K562 (cell line): ENCODE data around the gene AGBL1. TPM values are rescaled to one million over a fixed set of nuclear protein-coding genes. Genes with fewer than 3 reads are reported as not detected.

ENCODE experiments used
- CREM ChIP-seq: IDR thresholded peaks from 2 replicates; pipeline ENCODE4 v1.6.1; 2014; ENCODE audit warnings: antibody characterized with exemption, low read depth
- NCOA1 ChIP-seq: fragments of 450-650 bp; IDR thresholded peaks from 2 replicates; pipeline ENCODE4 v1.6.1; 2016; ENCODE audit warnings: low read depth
- NR2C2 ChIP-seq, 2 experiments: fragments of 200-800 bp in 1 of 2; sonication (Bioruptor generic) in 1 of 2; sonication (generic) in 1 of 2; formaldehyde crosslinking in 1 of 2; IDR thresholded peaks; 2 replicates each; pipeline versions ENCODE4 v1.6.1 to v1.8.0; 2016 to 2022; ENCODE audit warnings: mild to moderate bottlenecking in 1 of 2, missing compliant biosample characterization in 1 of 2, missing genetic modification characterization in 1 of 2, missing genetic modification reagents in 1 of 2
- RAD21 ChIP-seq, 2 experiments: fragments of 250-450 bp in 1 of 2; fragments of 450-650 bp in 1 of 2; sonication (Bioruptor Pico) in 1 of 2; formaldehyde crosslinking in 1 of 2; IDR thresholded peaks in 1 of 2; conservative IDR thresholded peaks in 1 of 2; 2 replicates each; pipeline versions ENCODE4 v1.4.0 to v1.8.0; 2020 to 2022; ENCODE audit warnings: mild to moderate bottlenecking in 2 of 2, moderate library complexity in 1 of 2
- RBM34 ChIP-seq: fragments of 200-400 bp; formaldehyde crosslinking; IDR thresholded peaks from 2 replicates; pipeline ENCODE4 v1.6.1; 2018; ENCODE audit warnings: low read length, borderline replicate concordance; ENCODE audit not compliant: insufficient read depth
- THRB ChIP-seq: fragments of 450-650 bp; formaldehyde crosslinking; conservative IDR thresholded peaks from 2 replicates; pipeline ENCODE4 v1.4.0; 2022; ENCODE audit warnings: mild to moderate bottlenecking, missing genetic modification characterization
- ZC3H11A ChIP-seq: IDR thresholded peaks from 2 replicates; pipeline ENCODE4 v1.6.1; 2012; ENCODE audit warnings: low read depth, low read length, improper control_type of control experiment
- ZFP30 ChIP-seq: fragments of 250-450 bp; sonication (Bioruptor Pico); IDR thresholded peaks from 2 replicates; pipeline ENCODE4 v1.8.0; 2022; ENCODE audit warnings: moderate library complexity, mild to moderate bottlenecking, inconsistent platforms, borderline replicate concordance
- ZFP91 ChIP-seq: sonication (generic); formaldehyde crosslinking; IDR thresholded peaks from 2 replicates; pipeline ENCODE4 v1.8.0; 2022; ENCODE audit warnings: mild to moderate bottlenecking, missing genetic modification reagents
- ZNF511 ChIP-seq: sonication (generic); formaldehyde crosslinking; IDR thresholded peaks from 2 replicates; pipeline ENCODE4 v1.8.0; 2022; ENCODE audit warnings: mild to moderate bottlenecking, missing genetic modification reagents
- polyA plus RNA-seq, 8 experiments: library from polyadenylated mRNA; depleted of rRNA in 4 of 8; stranded (reverse) in 5 of 8; unstranded in 3 of 8; fragments of >200 nt; fragmentation: Nextera tagmentation in 2 of 8; fragmentation: Illumina TruSeq in 1 of 8; extraction: Ambion mirVana in 2 of 8; extraction: Trizol in 1 of 8; gene quantifications; 2 replicates each; pipeline versions ENCODE4 v1.2.1 to v1.2.3, GENCODE V29; 2011 to 2014; ENCODE audit warnings: inconsistent platforms in 1 of 8, missing spikeins in 1 of 8
- total RNA-seq, 7 experiments: library from RNA; depleted of rRNA in 6 of 7; stranded (reverse); fragments of >200 nt in 6 of 7; fragmentation: Illumina TruSeq in 2 of 7; extraction: Trizol in 2 of 7; gene quantifications; 2 replicates each; pipeline versions ENCODE4 v1.2.1 to v1.2.3, GENCODE V29; 2011 to 2021; ENCODE audit warnings: low replicate concordance in 1 of 7

AGBL1 gene
- total and polyA plus RNA-seq, 9 of the 15 experiments (the other 6 are each of a cell fraction or from before 2014, with no cell fraction given): not detected

- TF ChIP-seq RAD21 (CRISPR knock-in tag; conservative IDR thresholded peaks at IDR 0.05 in 1 of 2, IDR thresholded peaks at IDR 0.05 in 1 of 2): no peak
- no peak for TF ChIP-seq CREM
- TF ChIP-seq RBM34: no peak
- no peak for TF ChIP-seq ZFP91 (CRISPR knock-in tag)
- TF ChIP-seq ZNF511 (CRISPR knock-in tag): no peak
- TF ChIP-seq ZFP30 (CRISPR knock-in tag): no peak
- TF ChIP-seq ZC3H11A: no peak
- no peak for TF ChIP-seq NCOA1
- TF ChIP-seq THRB: no peak
- no peak for TF ChIP-seq NR2C2 (CRISPR knock-in tag; IDR thresholded peaks at IDR 0.05)
- no peak for TF ChIP-seq NR2C2 (tag; IDR thresholded peaks at IDR 0.05)
These were observed 771.3 kb downstream of the AGBL1 start (continued) for GRCh38 chr15:86850939-86851338.
